Gastroesophageal sphincter (tissue), 3 donors: ENCODE data around the gene EIF3B.

ENCODE experiments used
- CTCF ChIP-seq, 4 experiments: fragments of 200-600 bp in 2 of 4; fragments of 450-650 bp in 2 of 4; sonication (generic) in 1 of 4; IDR thresholded peaks; one replicate each; pipeline ENCODE4 v1.5.1; 2017 to 2019; ENCODE audit warnings: antibody characterized with exemption in 4 of 4, mild to moderate bottlenecking in 2 of 4, moderate library complexity in 2 of 4
- POLR2A ChIP-seq, 2 donors: fragments of 450-650 bp; IDR thresholded peaks; one replicate each; pipeline ENCODE4 v1.6.1; 2017; ENCODE audit warnings: antibody characterized with exemption in 2 of 2, mild to moderate bottlenecking in 2 of 2, moderate library complexity in 1 of 2
- POLR2AphosphoS5 ChIP-seq: sonication (generic); formaldehyde crosslinking; IDR thresholded peaks from one replicate; pipeline ENCODE4 v1.6.1; 2017; ENCODE audit warnings: antibody characterized with exemption

- TF ChIP-seq CTCF (IDR thresholded peaks at IDR 0.05): no peak
- TF ChIP-seq POLR2A (IDR thresholded peaks at IDR 0.05): no peak
- TF ChIP-seq POLR2AphosphoS5: no peak
These were observed 56.4 kb downstream of the EIF3B start for GRCh38 chr7:2411049-2411448.
